DMS53 (cell line): Measurements from ENCODE around the gene GRID2.

Source experiments
- DNase-seq: peaks from one replicate; lab custom pipeline; 2025; lab: John Stamatoyannopoulos, UW

Gene GRID2

DNA sequence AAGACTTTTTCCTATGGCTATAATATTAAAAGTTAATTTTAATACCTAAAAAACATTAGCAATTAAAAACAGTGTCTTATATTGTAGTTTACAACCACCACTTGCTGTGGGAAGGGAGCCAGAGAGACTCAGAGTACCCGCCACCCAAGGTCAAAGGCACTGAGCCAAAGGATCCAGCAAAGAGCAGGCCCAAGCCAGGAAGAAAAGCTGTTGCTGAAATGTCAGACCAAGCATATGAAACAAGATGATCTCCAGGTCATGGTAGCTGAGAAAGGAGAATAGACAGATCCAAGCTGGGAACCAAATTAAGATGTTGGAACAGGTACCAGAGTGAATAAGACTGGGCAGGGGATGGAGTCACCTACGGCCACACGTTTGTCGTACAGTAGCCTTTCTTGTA is 1506.0 kb downstream of the GRID2 start:
- DNase-seq = no peak

DNA sequence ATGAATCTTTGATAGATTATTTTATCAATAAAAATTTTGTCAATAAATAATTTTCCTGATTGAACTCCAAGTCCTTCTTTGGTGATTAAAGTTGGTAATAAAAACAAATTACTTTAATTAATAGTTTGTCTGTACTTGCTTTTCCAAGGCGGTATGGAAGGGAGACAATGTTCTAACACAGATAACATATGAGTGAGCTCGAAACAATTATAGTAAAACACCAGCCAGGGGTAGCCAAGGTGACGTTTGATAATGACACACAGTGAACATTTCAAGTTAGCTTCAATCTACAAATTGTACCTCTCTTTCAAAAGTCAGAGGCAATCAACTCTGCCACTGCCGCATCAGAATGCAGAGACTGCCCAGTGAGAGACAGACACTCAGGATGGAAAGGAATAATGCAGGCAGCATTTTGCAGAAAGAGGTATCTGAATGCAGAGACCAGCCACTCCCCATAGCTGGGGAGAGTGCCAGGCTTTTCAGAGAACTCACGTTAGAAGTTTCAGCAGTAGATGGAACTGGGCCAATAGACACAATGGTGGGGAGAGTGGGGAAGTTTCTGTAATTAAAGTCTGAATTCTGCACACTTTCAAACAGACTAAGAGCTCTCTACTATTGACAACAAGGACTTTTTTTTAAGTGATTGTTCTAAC is 1506.7 kb downstream of the GRID2 start:
- DNase-seq = no peak

DNA sequence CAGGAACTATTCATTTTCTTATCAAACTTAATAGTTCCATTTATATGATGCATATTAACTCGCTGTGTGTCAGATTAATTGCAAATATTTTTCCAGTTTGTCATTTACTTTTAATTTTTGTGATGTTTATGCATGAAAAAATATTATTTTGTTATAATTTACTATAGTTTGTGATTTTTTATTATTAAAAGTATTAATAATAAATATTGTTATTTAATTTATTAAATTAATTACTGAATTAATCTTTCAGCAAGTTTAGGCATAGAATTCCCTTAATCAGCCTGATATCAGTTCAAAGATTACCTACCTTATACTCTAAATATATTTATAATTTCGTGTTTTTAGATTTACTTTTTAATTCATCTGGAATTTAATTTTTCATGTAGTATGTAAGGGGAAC is 1509.3 kb downstream of the GRID2 start:
- DNase-seq = no peak

DNA sequence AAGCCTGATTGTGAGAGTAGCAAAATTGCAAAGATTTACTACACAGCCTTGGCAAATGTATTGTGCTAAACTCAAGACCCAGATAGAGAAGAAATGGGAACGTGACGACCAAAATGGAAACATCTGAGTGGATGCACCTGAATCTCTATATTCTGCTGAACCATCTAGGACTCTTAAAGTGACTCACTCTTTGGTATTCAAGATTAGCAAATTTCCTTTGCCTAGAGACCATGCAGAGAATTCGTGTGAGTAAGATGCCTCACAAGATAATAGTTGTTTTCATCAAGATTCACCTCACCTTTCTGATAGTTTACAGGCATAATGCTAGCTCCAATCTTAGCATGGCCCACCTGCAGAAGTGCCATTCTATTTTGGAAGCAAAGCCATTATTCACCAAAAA is 1510.4 kb downstream of the GRID2 start:
- DNase-seq = no peak

DNA sequence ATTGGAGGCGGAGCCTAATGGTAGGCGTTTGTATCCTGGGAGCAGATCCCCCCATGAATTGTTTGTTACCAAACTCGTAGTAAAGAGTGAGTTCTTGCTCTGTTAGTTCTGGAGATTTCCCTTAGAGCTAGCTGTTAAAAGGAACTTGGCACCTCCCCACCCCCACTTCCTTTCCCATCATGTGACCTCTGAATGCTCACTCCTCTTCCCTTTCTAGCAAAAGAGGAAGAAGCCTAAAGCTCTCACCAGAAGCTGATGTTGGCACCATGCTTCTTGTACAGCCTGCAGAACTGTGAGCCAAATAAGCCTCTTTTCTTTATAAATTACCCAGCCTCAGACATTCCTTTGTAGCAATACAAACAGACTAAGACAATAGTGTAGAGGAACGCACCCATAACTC is 1511.0 kb downstream of the GRID2 start:
- DNase-seq = no peak
